ENCODE measurements around the gene TMEM185A.
"Not testable (repeated sequence)": the region's sequence is repeated elsewhere in the genome, so short reads cannot be mapped to it uniquely, and the experiment has no call there.

Gene TMEM185A

DNA sequence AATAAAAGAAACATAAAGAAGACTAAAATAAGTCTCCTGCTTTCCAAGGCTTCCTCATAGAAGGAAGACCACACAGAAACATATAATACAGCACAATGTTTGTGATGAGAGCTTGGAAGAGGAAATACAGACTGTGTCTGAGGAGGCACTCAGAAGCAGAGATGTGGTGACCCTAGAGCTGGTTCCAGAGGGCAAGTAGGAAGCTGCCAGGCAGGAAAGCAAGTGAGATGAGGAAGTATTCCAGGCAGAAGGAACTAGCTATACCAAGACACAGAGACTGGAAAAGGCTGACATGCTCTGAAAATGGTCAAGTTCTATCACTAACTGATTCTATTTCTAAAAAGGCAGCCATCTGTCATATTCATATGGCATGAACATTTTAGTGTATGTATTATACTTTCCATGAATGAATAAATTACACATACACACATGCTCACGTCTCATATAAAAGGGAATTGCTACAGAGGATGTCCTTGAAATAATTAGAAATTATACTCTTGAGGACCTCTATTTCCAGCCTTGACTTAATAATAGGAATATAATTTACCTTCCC lies 19.9 kb downstream of the TMEM185A start:
- POLR2A ChIA-PET, result no interaction called here

DNA sequence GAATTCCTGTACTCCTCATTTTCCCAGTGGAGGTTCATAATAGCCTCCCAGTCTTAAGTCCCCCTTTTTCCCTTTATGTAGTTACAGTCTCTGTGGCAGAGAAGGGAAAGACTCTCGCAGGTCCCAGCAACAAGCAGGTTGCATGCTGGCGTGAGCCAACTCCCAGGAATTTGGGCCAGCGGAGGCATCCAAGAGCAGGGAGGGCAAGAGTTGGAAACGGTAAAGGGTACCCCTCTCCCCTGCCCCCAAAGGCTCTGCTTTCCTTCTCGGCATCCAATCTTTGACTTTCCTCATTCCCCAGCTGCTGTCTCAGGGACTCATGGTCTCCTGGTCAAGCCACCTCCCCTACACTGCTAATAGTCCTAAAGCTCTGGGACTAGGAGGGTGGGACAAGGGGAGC lies 21.1 kb downstream of the TMEM185A start:
- TF ChIP-seq NFRKB (IDR thresholded peaks at IDR 0.05), result no peak
- no peak for TF ChIP-seq BHLHE40 (IDR thresholded peaks at IDR 0.05; ENCODE audit: borderline replicate concordance)
- TF ChIP-seq, protein P1, sequence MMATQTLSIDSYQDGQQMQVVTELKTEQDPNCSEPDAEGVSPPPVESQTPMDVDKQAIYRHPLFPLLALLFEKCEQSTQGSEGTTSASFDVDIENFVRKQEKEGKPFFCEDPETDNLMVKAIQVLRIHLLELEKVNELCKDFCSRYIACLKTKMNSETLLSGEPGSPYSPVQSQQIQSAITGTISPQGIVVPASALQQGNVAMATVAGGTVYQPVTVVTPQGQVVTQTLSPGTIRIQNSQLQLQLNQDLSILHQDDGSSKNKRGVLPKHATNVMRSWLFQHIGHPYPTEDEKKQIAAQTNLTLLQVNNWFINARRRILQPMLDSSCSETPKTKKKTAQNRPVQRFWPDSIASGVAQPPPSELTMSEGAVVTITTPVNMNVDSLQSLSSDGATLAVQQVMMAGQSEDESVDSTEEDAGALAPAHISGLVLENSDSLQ (IDR thresholded peaks at IDR 0.05), result no peak
- TF ChIP-seq HDGF (IDR thresholded peaks at IDR 0.05; ENCODE audit: borderline replicate concordance), result no peak
- no peak for TF ChIP-seq ZNF384 (IDR thresholded peaks at IDR 0.05)
- TF ChIP-seq L3MBTL2 (conservative IDR thresholded peaks at IDR 0.05), result no peak
- TF ChIP-seq TARDBP (IDR thresholded peaks at IDR 0.05), result no peak
- TF ChIP-seq FOXK2 (IDR thresholded peaks at IDR 0.05), result no peak
- no peak for TF ChIP-seq ARNT (IDR thresholded peaks at IDR 0.05)
- TF ChIP-seq FOXA1 (IDR thresholded peaks at IDR 0.05), result no peak
- TF ChIP-seq CTBP1 (IDR thresholded peaks at IDR 0.05; ENCODE audit: borderline replicate concordance), result no peak
- no peak for DNase-seq (ENCODE audit: extremely low spot score)
- POLR2A ChIA-PET, result no interaction called here
- CTCF ChIA-PET, result no interaction called here

More for the DNA sequence above, 19.9 kb downstream of the TMEM185A start:
- DNase-seq (ENCODE audit: extremely low spot score), result no peak
- no peak for TF ChIP-seq NFRKB (IDR thresholded peaks at IDR 0.05)
- no peak for TF ChIP-seq LEF1 (IDR thresholded peaks at IDR 0.05; ENCODE audit: borderline replicate concordance)
- TF ChIP-seq SP1 (IDR thresholded peaks at IDR 0.05), result no peak
- no peak for TF ChIP-seq FOXA1 (IDR thresholded peaks at IDR 0.05)
- no peak for TF ChIP-seq ZNF384 (IDR thresholded peaks at IDR 0.05)
- CTCF ChIA-PET, result interaction anchor here (1.1 kb wide), 1 partner anchor 13 kb away, joined by 4 read pairs; no protein-coding TSS in a partner anchor

DNA sequence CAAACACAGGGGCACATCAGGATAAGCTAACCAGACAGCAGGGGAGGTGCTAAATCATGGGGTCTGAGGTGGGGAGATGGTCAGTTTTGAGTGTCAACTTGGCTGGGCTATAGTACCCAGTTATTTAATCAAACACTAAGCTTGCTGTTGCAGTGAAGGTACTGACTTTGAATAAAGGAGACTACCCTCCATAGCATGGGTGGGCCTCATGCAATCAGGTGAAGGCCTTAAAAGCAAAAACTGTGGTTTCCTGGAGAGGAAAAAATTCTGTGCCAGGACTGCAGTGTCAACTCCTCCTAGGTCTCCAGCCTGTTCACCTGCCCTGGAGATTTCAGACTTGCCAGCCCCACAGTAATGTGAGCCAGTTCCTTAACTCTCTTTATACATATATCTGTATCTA lies 23.9 kb downstream of the TMEM185A start:
- POLR2A ChIA-PET, result no interaction called here

DNA sequence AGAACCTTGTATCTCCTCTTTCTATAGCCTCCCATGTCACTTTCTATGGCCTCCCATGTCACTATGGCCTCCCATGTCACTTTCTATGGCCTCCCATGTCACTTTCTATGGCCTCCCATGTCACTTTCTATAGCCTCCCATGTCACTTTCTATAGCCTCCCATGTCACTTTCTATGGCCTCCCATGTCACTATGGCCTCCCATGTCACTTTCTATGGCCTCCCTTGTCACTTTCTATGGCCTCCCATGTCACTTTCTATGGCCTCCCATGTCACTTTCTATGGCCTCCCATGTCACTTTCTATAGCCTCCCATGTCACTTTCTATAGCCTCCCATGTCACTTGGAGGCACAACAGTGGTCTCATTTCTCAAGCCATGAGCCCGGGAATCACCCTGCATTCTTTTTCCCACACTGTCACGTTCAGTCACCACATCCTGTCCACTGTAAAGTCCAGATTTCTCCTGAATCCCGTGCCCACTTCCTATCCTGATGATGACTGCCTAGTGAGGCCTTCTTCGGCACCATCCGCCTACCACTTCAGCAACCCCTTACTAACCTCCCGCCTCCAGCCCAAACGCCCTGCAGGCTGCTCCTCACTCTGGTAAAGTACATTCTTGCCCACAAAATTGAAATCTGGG lies 26.2 kb downstream of the TMEM185A start:
- POLR2A ChIA-PET; CTCF ChIA-PET; DNase-seq (ENCODE audit: extremely low spot score): not testable (repeated sequence)

More for the DNA sequence above, 23.9 kb downstream of the TMEM185A start:
- no peak for DNase-seq (ENCODE audit: extremely low spot score)
- TF ChIP-seq ARNT (IDR thresholded peaks at IDR 0.05), result no peak
- no peak for TF ChIP-seq NFRKB (IDR thresholded peaks at IDR 0.05)
- TF ChIP-seq SUZ12 (IDR thresholded peaks at IDR 0.05), result no peak
- TF ChIP-seq FOXM1 (IDR thresholded peaks at IDR 0.05; ENCODE audit: borderline replicate concordance), result no peak
- TF ChIP-seq SP1 (IDR thresholded peaks at IDR 0.05), result no peak
- no peak for TF ChIP-seq BHLHE40 (IDR thresholded peaks at IDR 0.05; ENCODE audit: borderline replicate concordance)
- no peak for TF ChIP-seq ELF4 (IDR thresholded peaks at IDR 0.05)
- TF ChIP-seq ZNF384 (IDR thresholded peaks at IDR 0.05), result no peak
- TF ChIP-seq HDGF (IDR thresholded peaks at IDR 0.05; ENCODE audit: borderline replicate concordance), result no peak
- TF ChIP-seq CTBP1 (IDR thresholded peaks at IDR 0.05; ENCODE audit: borderline replicate concordance), result no peak
- CTCF ChIA-PET, result no interaction called here

DNA sequence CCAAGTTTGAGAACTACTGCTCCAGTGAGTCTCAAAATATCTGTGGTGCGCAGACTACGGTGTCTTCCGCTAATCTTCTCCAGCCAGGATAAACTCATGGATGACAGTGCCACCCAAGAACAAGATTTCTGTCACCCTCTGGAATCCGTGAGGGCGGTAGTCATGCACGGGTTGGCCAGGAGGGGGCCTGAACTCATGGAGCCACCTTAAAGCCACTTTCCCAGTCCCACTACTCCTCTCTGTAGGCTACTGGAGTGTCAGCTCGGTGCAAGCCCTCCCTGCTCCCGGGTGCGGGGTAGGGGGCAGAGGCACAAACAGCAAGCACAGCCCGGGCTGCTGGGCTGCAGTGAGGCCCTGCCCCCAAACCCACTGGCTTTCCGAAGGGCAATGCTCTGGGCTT lies 33.0 kb downstream of the TMEM185A start:
- POLR2A ChIA-PET; CTCF ChIA-PET; DNase-seq (ENCODE audit: extremely low spot score): not testable (repeated sequence)

DNA sequence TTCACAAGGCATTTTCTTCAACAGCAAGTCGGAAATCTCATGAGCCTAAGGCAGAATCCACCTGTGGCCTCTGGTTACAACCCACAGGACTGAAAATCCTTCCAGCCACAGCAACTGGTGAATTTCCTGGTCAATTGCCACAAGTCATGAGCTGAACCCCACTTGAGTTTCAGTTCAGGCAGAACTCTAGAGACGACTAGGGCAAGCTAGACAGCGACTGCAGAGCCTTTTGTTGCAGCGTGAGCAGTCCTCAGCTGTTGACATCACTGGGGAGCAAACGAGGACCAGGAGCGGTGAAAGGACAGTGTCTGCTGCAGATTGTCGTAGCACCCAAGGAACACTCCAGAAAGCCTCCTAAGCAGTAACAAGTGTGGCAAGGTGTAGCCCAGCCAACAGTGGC lies 35.6 kb downstream of the TMEM185A start:
- CTCF ChIA-PET; POLR2A ChIA-PET; DNase-seq (ENCODE audit: extremely low spot score): not testable (repeated sequence)

DNA sequence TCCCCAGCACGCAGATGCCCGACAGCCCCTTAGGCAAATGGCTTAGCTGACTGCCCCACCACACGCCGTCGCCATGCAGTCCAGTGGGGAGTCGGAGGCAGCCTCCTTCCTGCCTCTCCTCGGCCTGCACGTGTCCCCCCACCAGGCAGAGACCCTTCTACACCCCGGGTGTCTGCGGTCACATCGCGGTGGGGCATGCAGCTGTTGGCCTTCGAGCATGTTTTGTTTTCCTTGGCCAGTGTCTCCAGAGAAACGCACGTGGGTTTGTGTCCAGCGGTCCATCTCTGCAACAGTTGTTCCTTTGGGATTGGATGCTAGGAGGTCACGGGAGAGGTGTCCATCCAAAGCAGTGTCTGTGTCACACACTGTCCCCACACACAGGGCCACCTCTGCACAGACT lies 36.4 kb downstream of the TMEM185A start, which contains the start of gene HSFX2:
TSS of gene HSFX2 (minus strand) at position 101 of the 400 bp plus-strand sequence. CDS start 614 bp downstream, outside the sequence.
- CTCF ChIA-PET; DNase-seq (ENCODE audit: extremely low spot score); POLR2A ChIA-PET: not testable (repeated sequence)

DNA sequence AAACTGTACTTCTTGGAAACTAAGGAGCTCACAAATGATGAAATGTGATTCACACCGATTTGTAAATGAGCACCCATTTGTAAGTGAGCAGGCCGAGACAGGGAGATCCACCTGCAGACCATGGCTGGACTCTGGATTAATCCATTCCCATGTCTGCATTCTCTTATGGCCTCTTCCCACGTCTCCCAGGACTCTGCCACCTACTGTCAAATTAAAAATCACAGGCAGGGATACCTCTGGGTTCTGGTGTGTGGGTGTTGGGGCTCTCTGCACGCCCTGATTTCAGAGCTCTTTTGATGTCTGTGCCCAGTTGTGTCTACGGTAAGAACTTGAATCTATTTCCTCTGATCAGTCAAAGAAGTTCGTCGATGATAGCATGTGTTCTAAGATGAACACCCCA lies 40.6 kb downstream of the TMEM185A start:
- DNase-seq (ENCODE audit: extremely low spot score); CTCF ChIA-PET; POLR2A ChIA-PET: not testable (repeated sequence)

DNA sequence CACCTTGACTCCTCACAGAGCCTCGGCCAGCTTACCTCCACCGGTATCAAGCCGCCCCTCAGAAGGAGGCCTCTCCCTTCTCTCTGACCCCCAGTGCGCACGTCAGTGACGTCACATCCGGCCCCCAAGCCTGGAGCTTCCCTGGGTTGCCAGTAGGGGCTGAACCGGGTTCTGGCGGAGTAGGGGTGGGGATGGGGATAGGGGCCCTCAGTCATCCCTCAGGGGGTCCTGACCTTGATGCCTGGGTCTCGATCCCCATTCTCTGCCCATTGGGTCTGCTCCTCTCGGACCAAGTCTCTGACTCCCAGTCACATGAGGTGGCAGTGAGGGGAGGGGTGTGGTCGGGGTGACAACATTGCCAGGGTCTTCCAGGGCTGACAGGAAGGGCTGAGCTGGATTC lies 44.2 kb downstream of the TMEM185A start, which contains the start of gene MAGEA9B:
TSS of gene MAGEA9B (minus strand) at position 101 of the 400 bp plus-strand sequence. CDS start 4,280 bp downstream, outside the sequence.
- CTCF ChIA-PET; DNase-seq (ENCODE audit: extremely low spot score); POLR2A ChIA-PET: not testable (repeated sequence)

DNA sequence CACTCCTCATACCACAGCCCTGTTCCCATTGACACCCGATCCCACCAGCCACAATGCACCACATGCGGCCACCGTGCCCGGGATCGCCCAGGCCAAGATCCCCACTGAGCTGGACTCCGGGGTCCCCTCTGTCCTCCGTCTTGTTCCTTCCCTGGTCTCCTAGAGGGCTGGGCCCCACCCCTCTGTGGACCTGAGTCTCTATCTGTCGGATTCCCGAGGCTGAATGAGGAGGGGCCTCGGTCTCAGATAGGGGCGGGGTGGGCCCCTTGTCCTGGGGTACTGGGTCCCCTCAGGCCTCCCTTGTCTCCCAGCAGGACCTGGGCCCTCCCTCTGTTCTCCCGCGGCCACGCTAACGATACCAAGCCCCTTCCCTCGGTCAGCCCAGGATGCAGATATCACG lies 46.0 kb downstream of the TMEM185A start:
- POLR2A ChIA-PET; DNase-seq (ENCODE audit: extremely low spot score); CTCF ChIA-PET: not testable (repeated sequence)

DNA sequence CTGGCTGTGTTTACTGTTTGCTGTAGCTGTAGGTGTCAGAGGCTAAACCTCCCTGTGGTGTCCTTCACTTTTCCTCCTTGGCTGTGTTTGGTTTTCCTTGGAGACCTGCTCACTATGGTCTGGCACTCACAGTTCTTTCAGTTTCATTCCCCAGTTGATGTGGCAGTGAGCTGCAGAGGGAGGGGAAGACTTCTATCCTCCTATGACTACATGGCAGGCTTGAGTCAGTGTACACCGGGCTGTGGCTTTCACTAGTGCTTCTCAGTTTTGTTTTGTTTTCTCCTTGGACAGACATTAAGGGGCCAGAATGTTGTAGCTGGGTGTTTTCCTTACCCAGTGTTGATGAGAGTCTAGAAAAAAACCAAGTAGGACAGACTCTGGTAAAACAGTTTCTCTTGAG lies 58.1 kb downstream of the TMEM185A start:
- CTCF ChIA-PET; DNase-seq (ENCODE audit: extremely low spot score); POLR2A ChIA-PET: not testable (repeated sequence)
